ENCODE data around the gene TBC1D12.

DNA sequence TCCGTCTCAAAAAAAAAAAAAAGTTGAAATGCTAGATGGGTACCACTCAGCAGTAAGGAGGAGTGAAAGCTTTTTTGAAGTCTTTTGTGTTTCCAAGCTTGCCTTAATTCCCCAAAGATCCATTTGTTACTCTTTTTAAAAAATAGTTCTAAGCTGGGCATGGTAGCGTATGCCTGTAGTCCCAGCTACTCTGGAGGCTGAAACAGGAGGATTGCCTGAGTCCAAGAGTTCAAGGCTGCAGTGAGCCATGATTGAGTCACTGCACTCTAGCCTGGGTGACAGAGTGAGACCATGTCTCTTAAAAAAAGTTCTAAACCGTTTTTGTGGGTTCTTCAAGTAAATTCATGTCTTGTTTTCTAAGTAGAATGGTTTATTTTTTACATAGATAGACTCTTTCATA, 5.3 kb downstream of the TBC1D12 start:
- TF ChIP-seq CTCF (IDR thresholded peaks at IDR 0.05), result no peak
- no peak for TF ChIP-seq EZH2 (IDR thresholded peaks at IDR 0.05)
- TF ChIP-seq EZH2phosphoT487 (IDR thresholded peaks at IDR 0.05), result no peak

Data from neural progenitor cell (in vitro differentiated cells).